H9 (cell line): ENCODE results near the gene VPS13C. TPM values are rescaled to one million over a fixed set of nuclear protein-coding genes. Genes with fewer than 3 reads are reported as not detected.

Experiments used
- DNase-seq: peaks from one replicate; pipeline ENCODE4 v3.0.0-alpha.2; 2017
- H2AFZ ChIP-seq: one replicate; pipeline ENCODE4 v1.6.1; 2013; ENCODE audit warnings: mild to moderate bottlenecking, low read length, control low read depth, moderate library complexity
- H2AK5ac ChIP-seq: 2 replicates; pipeline ENCODE4 v1.6.1; 2013; ENCODE audit warnings: low read length, control low read depth, mixed read lengths; ENCODE audit not compliant: insufficient read length
- H2BK120ac ChIP-seq: one replicate; pipeline ENCODE4 v1.6.1; 2013; ENCODE audit warnings: low read depth, mild to moderate bottlenecking, low read length, control low read depth, inconsistent platforms; ENCODE audit not compliant: poor library complexity, severe bottlenecking
- H2BK12ac ChIP-seq: 2 replicates; pipeline ENCODE4 v1.6.1; 2013; ENCODE audit warnings: low read length, control low read depth, mixed read lengths, low read depth; ENCODE audit not compliant: insufficient read length
- H2BK15ac ChIP-seq: 2 replicates; pipeline ENCODE4 v1.6.1; 2013; ENCODE audit warnings: low read depth, low read length, control low read depth
- H2BK20ac ChIP-seq: one replicate; pipeline ENCODE4 v1.6.1; 2013; ENCODE audit warnings: low read depth, mild to moderate bottlenecking, low read length, control low read depth, inconsistent platforms; ENCODE audit not compliant: poor library complexity, severe bottlenecking
- H2BK5ac ChIP-seq: 2 replicates; pipeline ENCODE4 v1.6.1; 2013; ENCODE audit warnings: low read length, control low read depth, mixed read lengths; ENCODE audit not compliant: insufficient read length
- H3K14ac ChIP-seq: 2 replicates; pipeline ENCODE4 v1.6.1; 2013; ENCODE audit warnings: low read length, control low read depth; ENCODE audit not compliant: insufficient read depth
- H3K18ac ChIP-seq: 2 replicates; pipeline ENCODE4 v1.6.1; 2013; ENCODE audit warnings: low read depth, mild to moderate bottlenecking, mixed read lengths, low read length, control low read depth; ENCODE audit not compliant: insufficient read length
- H3K23ac ChIP-seq: 2 replicates; pipeline ENCODE4 v1.6.1; 2013; ENCODE audit warnings: low read length, control low read depth, mixed read lengths, low read depth; ENCODE audit not compliant: insufficient read length
- H3K23me2 ChIP-seq: 2 replicates; pipeline ENCODE4 v1.6.1; 2013; ENCODE audit warnings: low read depth, mild to moderate bottlenecking, mixed read lengths, low read length, control low read depth; ENCODE audit not compliant: insufficient read length, poor library complexity, severe bottlenecking
- H3K27ac ChIP-seq: 2 replicates; pipeline ENCODE4 v1.5.1; 2013; ENCODE audit warnings: low read length, control low read depth, mixed read lengths, low read depth; ENCODE audit not compliant: insufficient read length
- H3K27me3 ChIP-seq: 2 replicates; pipeline ENCODE4 v1.6.1; 2013; ENCODE audit warnings: low read length, control low read depth, inconsistent platforms; ENCODE audit not compliant: insufficient read depth
- H3K4ac ChIP-seq: 2 replicates; pipeline ENCODE4 v1.6.1; 2013; ENCODE audit warnings: low read depth, mild to moderate bottlenecking, control low read depth, inconsistent platforms, low read length, moderate library complexity
- H3K4me1 ChIP-seq: 2 replicates; pipeline ENCODE4 v1.6.1; 2013; ENCODE audit warnings: low read length, control low read depth, inconsistent platforms; ENCODE audit not compliant: insufficient read depth
- H3K4me2 ChIP-seq: 2 replicates; pipeline ENCODE4 v1.6.1; 2013; ENCODE audit warnings: low read length, control low read depth, mixed read lengths; ENCODE audit not compliant: insufficient read length, insufficient read depth
- H3K56ac ChIP-seq: 2 replicates; pipeline ENCODE4 v1.6.1; 2013; ENCODE audit warnings: low read depth, mild to moderate bottlenecking, mixed read lengths, low read length, control low read depth; ENCODE audit not compliant: insufficient read length
- H3K79me1 ChIP-seq: 2 replicates; pipeline ENCODE4 v1.6.1; 2013; ENCODE audit warnings: low read depth, mild to moderate bottlenecking, moderate library complexity, low read length, control low read depth, inconsistent platforms; ENCODE audit not compliant: insufficient read depth, poor library complexity, severe bottlenecking
- H3K79me2 ChIP-seq: 2 replicates; pipeline ENCODE4 v1.6.1; 2013; ENCODE audit warnings: low read length, control low read depth, inconsistent platforms; ENCODE audit not compliant: insufficient read depth
- H3K9ac ChIP-seq: 2 replicates; pipeline ENCODE4 v1.6.1; 2013; ENCODE audit warnings: low read length, control low read depth, mixed read lengths; ENCODE audit not compliant: insufficient read length; ENCODE audit errors: extremely low read depth
- H3K9me3 ChIP-seq: one replicate; pipeline ENCODE4 v1.6.1; 2013; ENCODE audit warnings: low read depth, low read length, inconsistent platforms; ENCODE audit not compliant: control insufficient read depth
- H3T11ph ChIP-seq: one replicate; pipeline ENCODE4 v1.6.1; 2013; ENCODE audit warnings: mild to moderate bottlenecking, low read length, control low read depth, inconsistent platforms
- H4K20me1 ChIP-seq: one replicate; pipeline ENCODE4 v1.6.1; 2013; ENCODE audit not compliant: control insufficient read depth, insufficient read length, insufficient read depth
- H4K5ac ChIP-seq: 2 replicates; pipeline ENCODE4 v1.6.1; 2013; ENCODE audit warnings: low read depth, mild to moderate bottlenecking, mixed read lengths, low read length, control low read depth; ENCODE audit not compliant: insufficient read length
- H4K8ac ChIP-seq: replicated peaks from 2 replicates; pipeline ENCODE4 v1.6.1; 2013; ENCODE audit warnings: low read length, control low read depth, mixed read lengths, low read depth; ENCODE audit not compliant: insufficient read length
- H4K91ac ChIP-seq: 2 replicates; pipeline ENCODE4 v1.6.1; 2013; ENCODE audit warnings: low read depth, mild to moderate bottlenecking, moderate library complexity, mixed read lengths, low read length, control low read depth; ENCODE audit not compliant: insufficient read length
- H3K27ac Mint-ChIP-seq, 3 experiments: 2 replicates in 2 of 3; 3 replicates in 1 of 3; pipeline ENCODE4 v1.8.0; 2020 to 2021; ENCODE audit warnings: mixed read lengths in 3 of 3, mild to moderate bottlenecking in 1 of 3, moderate library complexity in 1 of 3
- H3K27me3 Mint-ChIP-seq: 2 replicates; pipeline ENCODE4 v1.8.0; 2021; ENCODE audit warnings: low read depth, mild to moderate bottlenecking, moderate library complexity, mixed read lengths
- H3K36me3 Mint-ChIP-seq, 3 experiments: 2 replicates in 2 of 3; 3 replicates in 1 of 3; pipeline ENCODE4 v1.8.0; 2020 to 2021; ENCODE audit warnings: low read depth in 3 of 3, mixed read lengths in 3 of 3; ENCODE audit not compliant: insufficient read depth in 1 of 3
- H3K4me1 Mint-ChIP-seq, 2 experiments: 2 replicates each; pipeline ENCODE4 v1.8.0; 2020; ENCODE audit warnings: mixed read lengths in 2 of 2
- H3K4me3 Mint-ChIP-seq, 2 experiments: 2 replicates in 1 of 2; 3 replicates in 1 of 2; pipeline ENCODE4 v1.8.0; 2020 to 2021; ENCODE audit warnings: mild to moderate bottlenecking in 2 of 2, mixed read lengths in 2 of 2, moderate library complexity in 1 of 2
- H3K9me3 Mint-ChIP-seq, 2 experiments: 2 replicates in 1 of 2; 3 replicates in 1 of 2; pipeline ENCODE4 v1.8.0; 2020; ENCODE audit warnings: mild to moderate bottlenecking in 2 of 2, mixed read lengths in 2 of 2, moderate library complexity in 1 of 2
- CTCF ChIP-seq: fragments of 200-600 bp; sonication (generic); conservative IDR thresholded peaks from 3 replicates; pipeline ENCODE4 v1.8.0; 2021; ENCODE audit warnings: antibody characterized with exemption, mild to moderate bottlenecking
- WGBS: extraction: QIAGEN DNeasy Blood & Tissue Kit; methylation state at CpG from one replicate; pipeline ENCODE4 v1.1.7; 2013; ENCODE audit warnings: missing lambda C conversion rate, low lambda C conversion rate, mixed read lengths; ENCODE audit not compliant: insufficient read length; ENCODE audit errors: extremely low coverage; 5-methylcytosine and 5-hydroxymethylcytosine counted together
- total RNA-seq: library from RNA; stranded (reverse); gene quantifications from 2 replicates; pipeline ENCODE4 v1.2.1, GENCODE V29; 2021

Gene VPS13C
- total RNA-seq, 1 experiment from 2014 or later = 14.2 TPM

DNA sequence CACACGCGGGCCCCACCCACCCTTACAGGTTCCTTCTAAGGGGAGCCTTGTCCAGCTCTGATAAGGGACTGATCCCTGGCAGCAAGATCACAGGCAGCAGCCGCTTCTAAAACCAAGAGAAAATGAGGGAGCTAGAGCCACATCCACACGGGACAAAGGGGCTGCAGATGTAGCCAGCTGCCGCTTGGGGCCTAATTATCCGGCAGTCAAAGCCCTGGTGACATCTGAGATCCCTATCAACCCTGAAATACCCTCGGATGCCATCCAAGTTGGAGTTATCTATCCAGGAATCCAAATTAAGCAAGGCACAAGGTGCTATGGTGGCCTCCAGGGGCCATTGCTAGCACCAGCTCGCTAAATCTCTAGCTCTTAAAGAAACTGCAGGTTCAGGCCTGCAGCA lies 248.3 kb downstream of the VPS13C start:
- H3K56ac ChIP-seq = no peak overlapping the region
- no peaks in the 10 kb centered on the region for H3K27me3 Mint-ChIP-seq
- H3K79me1 ChIP-seq = no peaks in the 10 kb centered on the region

More for the DNA sequence above, 248.3 kb downstream of the VPS13C start:
- no peak overlapping the region for H3K4me2 ChIP-seq
- no peak overlapping the region for H2BK15ac ChIP-seq
- no peak overlapping the region for H2AK5ac ChIP-seq
- Mint-ChIP-seq H3K4me3 (no peak overlapping the region), H3K9me3 (no peaks in the 10 kb centered on the region), H3K4me1 (peaks cover 6 to 7% of the 10 kb centered on the region in 2 experiments), H3K27ac (no peak overlapping the region), H3K36me3 (no peaks in the 10 kb centered on the region)
- no peak overlapping the region for H2BK12ac ChIP-seq
- H2BK5ac ChIP-seq = no peak overlapping the region
- no peak for TF ChIP-seq CTCF
- no peak overlapping the region for H3K9ac ChIP-seq
- H4K91ac ChIP-seq = no peak overlapping the region
- no peak overlapping the region for H2BK120ac ChIP-seq
- no peaks in the 10 kb centered on the region for H3K27me3 ChIP-seq
- H2BK20ac ChIP-seq = no peak overlapping the region
- no peak overlapping the region for H4K5ac ChIP-seq
- no peak for DNase-seq
- no peaks in the 10 kb centered on the region for H4K20me1 ChIP-seq
- no peak overlapping the region for H4K8ac ChIP-seq
- H3K23ac ChIP-seq = no peak overlapping the region
- H3K4ac ChIP-seq = no peak overlapping the region
- H3K79me2 ChIP-seq = no peaks in the 10 kb centered on the region
- no peaks in the 10 kb centered on the region for H3K23me2 ChIP-seq
- no CpG with 5 or more reads among the region's 8 CpGs for WGBS
- no peak overlapping the region for H3K18ac ChIP-seq
- no peak overlapping the region for H3K27ac ChIP-seq
- no peaks in the 10 kb centered on the region; the same call in 1 of the 2 replicates for H3K4me1 ChIP-seq
- no peak overlapping the region for H2AFZ ChIP-seq
- no peaks in the 10 kb centered on the region for H3K9me3 ChIP-seq
- H3K14ac ChIP-seq = no peak overlapping the region
- H3T11ph ChIP-seq = no peak overlapping the region
